NCI-H526 (cell line): ENCODE data around the gene PPFIBP1.
"Not testable (repeated sequence)": the region's sequence is repeated elsewhere in the genome, so short reads cannot be mapped to it uniquely, and the experiment has no call there.

ENCODE experiments used
- DNase-seq, 2 experiments: peaks; one replicate each; lab custom pipeline; 2025; lab: John Stamatoyannopoulos, UW

Gene PPFIBP1

DNA sequence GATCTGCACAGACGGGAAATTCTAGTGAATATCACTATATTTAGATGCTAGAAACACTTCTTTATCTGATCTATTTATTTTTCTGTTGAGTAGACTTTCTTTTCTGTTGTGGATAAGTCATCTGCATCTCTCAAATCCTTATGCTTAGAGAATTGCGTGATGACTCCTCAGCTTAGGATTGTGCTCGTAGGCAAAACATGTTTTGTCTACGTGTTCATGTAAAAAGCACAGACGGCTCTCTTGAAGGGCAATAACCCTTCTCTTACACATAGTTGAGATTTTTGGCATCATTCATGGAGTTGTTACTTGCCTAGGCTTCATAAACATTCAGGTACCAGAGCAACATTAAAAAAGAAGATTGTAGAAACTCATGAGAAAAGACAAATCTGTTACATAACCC lies 18.6 kb downstream of the PPFIBP1 start:
- peak in 1 of 2 experiments; percentile 28 for DNase-seq

- not testable (repeated sequence) for DNase-seq
Observed at GRCh38 chr12:27544858-27545257, 20.9 kb downstream of the PPFIBP1 start.

DNA sequence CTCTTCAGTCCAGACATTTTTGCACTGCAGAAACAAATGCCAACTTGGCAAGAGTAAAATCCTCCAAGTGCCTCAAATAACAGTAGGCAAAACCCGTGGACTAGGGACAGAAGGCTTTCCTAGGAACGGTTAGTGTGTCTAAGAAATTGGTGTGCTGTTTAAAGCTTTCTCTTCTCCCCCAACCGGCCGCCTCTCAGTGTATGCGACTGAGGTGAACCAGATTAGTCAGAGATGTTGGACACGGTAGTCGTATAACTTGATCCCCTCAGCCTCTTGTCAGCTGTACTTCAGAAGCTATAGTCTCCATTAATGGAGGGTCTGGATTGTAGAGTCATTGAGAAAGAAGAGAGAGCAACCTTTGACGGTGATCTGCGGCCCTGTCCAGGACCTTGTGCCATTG lies 21.7 kb downstream of the PPFIBP1 start:
- no peak for DNase-seq

DNA sequence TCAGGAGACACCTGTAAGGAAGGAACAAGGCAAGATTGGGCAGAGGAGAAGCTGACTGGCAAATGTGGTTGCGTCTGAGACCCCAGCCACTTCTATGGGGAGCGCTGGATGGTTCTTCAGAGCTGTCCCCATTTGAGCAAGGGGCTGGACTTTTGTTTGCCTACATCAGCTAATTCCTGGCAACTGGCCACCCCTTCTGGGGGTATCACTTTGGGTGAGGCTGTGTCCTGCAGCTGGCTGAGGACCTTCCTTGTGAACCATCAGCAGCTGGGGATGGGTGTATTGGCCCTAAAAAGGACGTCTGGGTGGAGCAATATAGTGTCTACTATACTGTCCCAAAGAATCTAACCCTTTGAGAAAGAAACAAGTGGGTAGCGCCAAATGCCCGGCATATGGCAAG lies 23.6 kb downstream of the PPFIBP1 start:
- DNase-seq = no peak

DNA sequence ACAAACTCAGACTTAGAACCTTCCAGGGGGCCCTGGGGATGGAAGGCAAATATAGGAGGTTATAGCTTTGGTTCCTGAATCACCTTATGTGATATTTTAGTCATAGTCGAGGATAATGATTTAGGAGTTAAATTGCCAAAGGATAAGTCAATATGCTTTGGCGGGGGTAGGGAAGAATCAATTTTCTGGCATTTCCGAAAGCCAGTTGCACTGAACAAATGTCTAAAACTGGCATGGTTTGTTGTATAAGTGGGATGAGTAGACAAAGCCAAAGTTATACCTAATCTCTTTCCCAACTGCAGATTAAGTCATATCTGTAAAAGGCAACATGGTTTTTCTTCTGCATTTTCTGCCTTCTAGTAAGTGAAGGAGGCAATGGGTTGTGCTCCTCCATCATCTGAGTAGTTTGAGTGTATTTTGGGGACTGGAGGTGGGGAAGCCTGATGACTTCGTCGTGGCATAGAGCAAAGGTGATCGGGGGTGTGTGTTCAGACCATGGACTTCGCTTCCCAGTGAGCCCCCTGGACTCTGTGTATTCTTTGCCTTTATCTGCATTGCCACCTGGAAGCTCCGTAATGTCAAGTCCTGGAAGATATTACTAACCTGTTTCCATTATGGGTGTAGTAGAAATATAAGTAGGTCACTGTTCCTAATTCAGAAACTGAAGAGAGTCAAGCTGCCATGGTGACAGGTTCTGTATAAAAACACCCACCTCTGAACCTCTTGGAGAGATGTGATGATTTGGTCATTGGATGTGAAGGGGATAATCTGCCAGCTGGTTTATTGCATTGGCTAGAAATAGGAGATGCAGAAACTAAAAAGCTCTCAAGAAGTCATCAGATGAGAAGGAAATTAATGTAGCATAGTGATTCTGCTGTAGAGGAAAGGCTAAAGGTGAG lies 24.5 kb downstream of the PPFIBP1 start:
- DNase-seq = no peak

GRCh38 chr12:27549236-27549800 lies 25.3 kb downstream of the PPFIBP1 start:
- no peak for DNase-seq

GRCh38 chr12:27549801-27550652 lies 26.0 kb downstream of the PPFIBP1 start:
- DNase-seq = peak; percentile 55 to 74

DNA sequence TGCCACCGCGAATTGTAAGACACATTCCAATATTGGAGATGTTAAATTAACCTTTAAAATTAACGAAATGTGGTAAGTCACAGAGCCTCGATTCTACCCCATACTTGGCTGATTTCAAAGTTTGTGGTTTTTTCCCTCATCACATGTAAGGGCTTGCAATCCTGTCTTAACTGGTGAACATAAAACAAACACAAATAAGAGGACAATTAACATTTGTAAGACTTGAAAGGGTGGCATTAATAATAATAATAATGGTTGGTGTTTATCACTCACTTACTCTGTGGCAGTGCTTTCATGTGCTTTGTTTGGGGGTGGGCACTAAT lies 26.6 kb downstream of the PPFIBP1 start:
- DNase-seq = no peak

- no peak for DNase-seq
Observed at GRCh38 chr12:27551172-27551840, 27.3 kb downstream of the PPFIBP1 start.

- no peak for DNase-seq
Observed at GRCh38 chr12:27552235-27552634, 28.2 kb downstream of the PPFIBP1 start.

DNA sequence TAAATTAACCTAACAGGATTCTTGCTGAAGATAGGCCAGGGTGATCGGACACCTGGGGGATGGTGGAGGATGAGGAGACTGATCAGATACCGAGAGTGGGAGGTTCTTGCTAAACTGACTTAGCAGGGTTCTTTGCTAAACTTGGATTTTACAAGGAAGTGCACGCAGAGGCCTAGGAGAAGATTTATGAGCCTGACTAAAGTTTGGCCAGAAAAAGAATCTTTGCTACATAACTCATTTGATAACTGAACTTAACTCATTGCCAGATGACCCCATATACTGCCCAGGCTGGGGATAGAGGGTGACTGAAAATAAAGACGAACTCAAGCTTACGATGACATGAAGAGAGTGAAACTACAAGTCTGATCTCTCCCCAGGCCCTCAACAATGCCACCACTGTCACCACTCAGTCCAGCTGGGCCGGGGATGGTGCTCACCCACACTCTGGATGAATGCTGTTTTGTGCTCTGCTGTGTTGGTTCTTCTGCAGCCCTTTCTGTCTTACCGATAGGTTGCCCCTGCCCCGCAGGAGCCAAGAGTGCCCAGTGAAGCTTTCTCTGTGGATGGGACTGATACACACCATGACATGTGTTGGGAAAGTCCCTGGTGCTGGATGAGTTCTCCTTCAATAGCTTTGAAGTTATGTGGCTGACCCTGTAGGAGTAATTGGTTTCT lies 29.0 kb downstream of the PPFIBP1 start:
- no peak for DNase-seq

DNA sequence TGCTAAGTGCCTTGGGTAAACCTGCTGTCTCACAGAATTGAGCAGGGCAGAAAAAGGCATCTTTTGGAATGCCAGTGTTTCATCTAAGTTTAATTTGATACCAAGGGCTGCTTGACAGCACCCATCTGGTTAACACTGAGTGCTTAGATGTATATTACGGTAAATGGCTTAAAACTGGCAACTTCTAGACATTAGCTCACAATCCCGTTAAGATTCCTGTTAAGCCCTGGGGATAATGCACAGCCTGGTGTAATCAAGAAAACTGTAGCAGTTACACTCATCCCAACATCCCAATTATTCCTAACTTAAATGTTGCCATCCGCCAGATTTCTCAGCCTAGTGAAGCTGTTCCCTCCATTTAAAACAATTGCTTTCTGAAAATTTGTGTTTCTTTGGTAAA lies 29.9 kb downstream of the PPFIBP1 start:
- DNase-seq = no peak

DNA sequence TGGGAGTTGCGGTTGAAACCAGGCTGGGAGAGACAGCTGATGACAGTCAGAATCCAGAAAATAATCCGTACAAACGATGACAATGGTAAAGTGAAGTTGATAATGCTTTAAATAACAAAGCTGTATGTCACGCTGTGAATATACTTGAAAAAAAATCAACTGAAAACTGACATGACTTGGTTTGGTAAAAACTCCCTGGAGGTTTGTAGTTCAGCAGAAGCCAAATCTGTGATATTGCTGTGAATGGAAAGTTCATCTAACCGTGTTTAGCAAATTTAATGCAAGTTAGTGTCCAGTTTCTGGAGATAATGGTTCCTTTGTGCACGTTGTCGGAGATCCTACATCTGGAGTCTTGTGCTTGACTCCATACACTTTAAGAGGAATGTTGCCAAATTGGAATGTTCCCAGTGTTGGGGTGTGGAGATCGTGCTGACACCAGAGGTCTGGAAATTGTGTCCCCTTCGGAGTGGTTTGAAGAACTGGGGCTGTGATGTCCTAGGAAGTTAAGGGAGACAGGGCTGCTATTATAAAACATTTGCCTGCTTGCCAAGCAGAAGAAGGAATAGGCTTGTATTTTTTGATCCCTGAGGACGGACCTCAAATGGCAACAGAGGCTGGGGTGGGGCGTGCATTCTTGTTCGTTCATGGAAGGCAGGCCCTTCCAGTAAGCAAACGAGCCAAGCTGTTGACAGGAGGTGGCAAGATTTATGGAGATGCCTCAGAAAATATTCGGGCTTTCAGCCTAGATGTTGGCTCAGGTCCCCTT lies 30.6 kb downstream of the PPFIBP1 start:
- peak; percentile 20 to 73 for DNase-seq

DNA sequence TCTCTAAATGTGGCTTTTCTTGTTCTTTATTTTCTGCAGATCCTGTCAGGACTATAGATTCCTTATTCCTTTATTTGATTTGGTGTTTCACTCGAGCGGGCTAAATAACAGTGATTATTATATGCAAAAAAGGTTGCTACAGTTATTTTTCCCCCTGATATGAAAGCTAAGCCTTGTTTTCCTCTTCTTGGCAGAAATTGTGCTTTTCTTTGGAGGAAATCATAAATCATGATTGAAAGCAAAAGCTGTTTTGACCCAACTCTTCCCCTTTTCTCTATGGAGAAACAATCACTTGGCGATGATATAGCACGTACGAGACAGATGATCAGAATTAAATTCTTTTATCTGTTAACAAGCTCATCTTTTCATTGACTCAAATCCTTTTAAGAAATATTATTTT lies 31.4 kb downstream of the PPFIBP1 start:
- DNase-seq = no peak

- DNase-seq = no peak
Observed at GRCh38 chr12:27555925-27556778, 32.1 kb downstream of the PPFIBP1 start.

DNA sequence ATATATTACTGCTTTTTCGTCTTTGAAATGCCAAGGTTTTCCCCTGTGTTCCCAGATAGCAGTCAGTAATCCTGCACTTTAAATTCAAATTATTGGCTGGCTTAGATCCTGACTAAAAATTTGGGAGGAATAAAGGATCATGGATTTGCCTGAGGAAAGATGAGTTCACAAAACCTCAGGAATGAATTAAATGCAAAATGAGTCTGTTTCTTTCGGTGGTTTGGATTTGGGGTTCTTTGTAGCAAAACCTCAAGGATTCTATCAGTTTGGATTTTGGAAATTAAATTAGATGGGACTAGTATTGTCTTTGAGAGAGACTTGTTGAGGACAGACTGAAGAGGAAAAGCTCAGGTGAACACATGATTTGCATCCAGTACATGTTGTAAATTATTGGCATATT lies 36.1 kb downstream of the PPFIBP1 start:
- no peak for DNase-seq

- DNase-seq = no peak
Observed at GRCh38 chr12:27561535-27562350, 37.7 kb downstream of the PPFIBP1 start.

DNA sequence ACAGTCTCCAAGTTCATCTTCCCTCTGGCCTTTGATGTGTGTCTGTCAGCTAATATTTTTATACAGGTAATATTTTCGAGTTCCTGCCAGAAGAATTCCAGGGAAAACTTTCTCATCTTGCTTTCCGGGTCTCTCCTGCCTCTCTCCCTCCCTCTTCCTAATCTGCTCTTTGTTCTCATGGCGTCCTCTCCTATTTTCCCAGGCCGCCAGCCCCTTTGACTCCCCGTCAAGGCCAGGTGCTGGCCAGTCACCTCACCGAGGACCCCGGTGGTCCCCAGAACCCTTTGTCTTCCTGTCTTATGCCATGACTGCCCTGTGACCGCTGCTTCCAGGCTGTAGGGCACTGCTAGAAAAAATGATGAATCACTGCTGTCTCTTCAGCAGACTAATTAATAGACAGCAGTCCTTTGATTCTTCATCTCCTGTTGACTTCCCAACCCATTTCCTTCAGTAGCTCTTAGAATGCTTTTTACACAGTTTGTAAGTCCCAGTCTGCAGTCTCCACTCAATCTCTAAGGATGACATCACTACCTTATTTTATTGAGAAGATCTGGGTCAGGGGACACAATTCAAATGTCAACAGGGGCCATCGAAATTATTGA lies 40.7 kb downstream of the PPFIBP1 start:
- no peak for DNase-seq

- peak; percentile 9 to 66 for DNase-seq
Observed at GRCh38 chr12:27566159-27566558, 42.2 kb downstream of the PPFIBP1 start.
